NCI-H1092 (cell line): ENCODE data around the gene TBC1D10A.

ENCODE experiments used
- DNase-seq: peaks from one replicate; lab custom pipeline; 2025; lab: John Stamatoyannopoulos, UW

The TBC1D10A gene

DNA sequence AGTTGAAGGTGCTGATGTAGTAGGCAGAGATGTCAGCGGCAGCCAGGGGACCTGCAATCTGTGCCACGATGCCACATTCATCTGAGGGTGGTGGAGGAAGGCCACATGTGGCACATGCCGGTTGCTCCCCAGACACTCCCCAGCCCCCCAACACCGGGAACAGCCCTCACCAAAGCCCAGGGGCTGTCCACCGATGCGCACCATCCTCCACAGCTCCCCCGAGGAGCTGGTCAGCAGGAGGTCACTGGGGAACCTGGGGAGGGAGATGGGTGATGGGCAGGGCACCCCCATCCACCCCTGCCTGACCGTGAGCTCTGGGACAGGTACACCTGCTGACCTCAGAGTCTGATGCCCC is 40.9 kb downstream of the TBC1D10A start:
- DNase-seq = no peak

DNA sequence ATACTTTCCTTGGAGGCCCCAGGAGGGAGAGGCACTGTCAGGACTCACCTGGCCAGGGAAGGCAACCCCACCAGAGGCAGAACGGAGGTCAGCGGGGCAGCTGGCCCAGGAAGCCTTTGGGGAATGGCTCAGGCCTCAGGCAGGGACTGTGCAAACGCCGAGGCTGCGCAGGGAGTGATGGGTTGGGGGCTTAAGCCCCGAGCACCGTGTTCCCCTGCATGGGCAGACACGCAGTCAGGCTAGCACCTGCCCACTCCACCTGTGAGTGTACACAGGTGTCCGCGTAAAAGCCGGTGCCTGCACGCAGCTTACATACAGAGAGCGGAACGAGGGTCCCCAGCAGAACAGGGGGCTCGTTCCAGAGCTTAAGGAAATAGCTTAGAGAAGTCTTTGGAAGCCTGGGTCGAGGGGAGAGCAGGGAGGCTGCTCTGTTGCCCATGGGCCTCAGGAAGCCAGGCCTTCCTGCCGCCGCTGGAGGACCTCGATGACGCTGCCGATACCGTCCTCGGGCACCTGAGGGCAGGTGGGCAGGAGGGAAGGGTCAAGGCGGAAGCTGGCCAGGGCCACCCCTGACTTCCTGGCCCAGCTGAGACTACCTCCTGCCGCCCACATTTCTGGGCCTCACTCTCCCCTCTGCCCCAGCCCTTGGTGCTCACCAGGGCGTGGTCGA is 41.4 kb downstream of the TBC1D10A start:
- DNase-seq = no peak

DNA sequence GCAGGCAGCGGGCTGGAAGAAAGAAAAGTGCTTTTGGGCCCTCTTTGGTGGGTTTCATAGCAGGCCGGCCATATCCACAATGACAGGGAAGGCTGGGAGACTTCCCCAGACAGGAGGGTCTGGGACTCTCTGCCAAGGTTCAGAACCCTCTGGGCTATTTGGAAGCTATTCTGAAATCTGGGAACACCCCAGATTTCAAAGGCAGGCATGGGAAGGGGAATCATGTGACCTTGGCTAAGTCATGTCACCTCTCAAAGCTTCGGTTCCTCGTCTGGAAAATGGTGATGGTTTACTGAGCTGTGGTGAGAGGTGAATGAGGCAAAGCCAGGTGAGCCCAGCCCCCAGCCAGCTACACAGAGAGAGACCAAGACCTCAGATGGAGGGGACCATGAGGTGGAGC is 42.1 kb downstream of the TBC1D10A start:
- DNase-seq = no peak

- DNase-seq = no peak
These were observed 42.6 kb downstream of the TBC1D10A start for GRCh38 chr22:30284172-30284571.

GRCh38 chr22:30283342-30283741 is 43.4 kb downstream of the TBC1D10A start:
- DNase-seq = no peak

DNA sequence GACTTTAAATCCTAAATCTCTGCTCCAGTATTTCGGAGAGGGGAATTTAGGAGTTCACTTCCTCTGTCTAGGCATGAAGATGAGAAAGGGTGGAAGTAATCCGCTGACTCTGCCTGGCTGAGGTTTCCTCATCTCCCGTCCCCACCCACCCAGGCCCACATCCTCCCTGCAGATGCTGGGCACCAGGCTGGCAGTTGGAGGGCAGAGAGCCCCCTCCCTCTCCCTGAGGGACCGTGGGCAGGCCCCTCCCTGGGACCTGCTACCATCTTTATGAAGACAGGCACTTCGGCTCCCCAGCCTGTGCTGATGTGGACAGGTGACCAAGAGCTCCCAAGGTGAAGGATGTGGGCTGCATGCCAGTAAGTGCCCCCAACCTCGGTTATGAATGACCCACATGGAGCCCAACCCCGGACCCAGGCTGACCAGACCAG is 44.1 kb downstream of the TBC1D10A start:
- no peak for DNase-seq

DNA sequence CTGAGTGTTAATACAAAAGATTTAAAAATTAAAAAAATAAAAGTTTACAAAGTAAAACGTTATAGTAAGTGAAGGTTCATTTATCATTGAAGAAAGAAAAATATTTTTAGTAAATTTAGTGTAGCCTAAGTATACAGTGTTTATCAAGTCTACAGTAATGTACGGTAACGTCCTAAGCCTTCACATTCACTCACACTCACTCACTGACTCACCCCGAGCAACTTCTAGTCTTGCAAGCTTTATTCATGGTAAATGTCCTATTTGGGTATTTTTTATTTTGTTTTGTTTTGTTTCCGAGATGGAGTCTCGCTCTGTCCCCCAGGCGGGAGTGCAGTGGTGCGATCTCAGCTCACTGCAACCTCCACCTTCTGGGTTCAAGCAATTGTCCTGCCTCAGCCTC is 46.2 kb downstream of the TBC1D10A start:
- no peak for DNase-seq

DNA sequence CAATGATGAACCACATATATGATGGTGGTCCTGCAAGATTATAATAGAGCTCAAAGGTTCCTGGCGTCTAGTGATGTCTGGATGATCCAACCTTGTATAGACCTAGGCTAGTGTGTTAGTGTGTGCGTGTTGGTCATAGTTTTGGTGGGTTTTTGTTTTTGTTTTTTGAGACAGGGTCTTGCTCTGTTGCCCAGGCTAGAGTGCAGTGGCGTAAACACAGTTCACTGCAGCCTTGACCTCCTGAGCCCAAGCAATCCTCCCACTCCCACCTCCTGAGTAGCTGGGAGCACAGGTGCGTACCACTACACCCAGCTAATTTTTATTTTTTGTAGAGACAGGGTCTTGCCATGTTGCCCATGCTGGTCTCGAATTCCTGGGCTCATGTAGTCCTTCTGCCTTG is 46.8 kb downstream of the TBC1D10A start:
- no peak for DNase-seq

DNA sequence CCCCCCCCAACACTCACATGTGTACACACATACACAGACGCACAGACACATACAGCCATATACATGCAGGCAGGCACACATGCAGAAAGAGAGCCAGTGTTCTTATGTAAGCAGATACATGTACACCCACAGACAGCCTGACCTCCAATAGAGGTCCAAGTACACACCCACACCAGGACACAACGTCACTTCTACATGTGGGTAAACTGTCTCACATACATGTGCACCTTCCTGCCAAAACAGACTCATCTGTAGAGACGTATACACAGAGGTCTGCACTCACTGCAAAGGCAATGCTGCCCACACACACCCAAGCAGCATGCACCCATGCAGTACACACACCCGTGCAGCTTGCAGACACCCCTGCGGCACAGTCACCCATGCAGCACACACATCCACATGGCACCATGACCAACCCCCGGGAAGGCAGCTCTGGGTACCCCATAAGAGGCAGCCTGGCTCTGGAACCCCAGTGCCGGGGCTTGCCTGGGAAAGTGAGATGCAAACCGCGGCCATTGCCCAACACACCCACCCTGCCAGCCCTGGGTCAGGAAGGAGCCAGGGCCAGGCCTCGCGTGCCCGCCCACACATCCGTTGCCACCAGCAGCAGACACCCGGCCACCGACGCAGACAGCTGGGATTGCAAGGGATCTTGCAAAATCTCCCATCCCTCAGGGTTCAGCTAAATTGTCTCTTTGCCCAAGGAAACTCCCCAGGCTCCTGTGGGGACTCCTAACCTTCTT is 47.5 kb downstream of the TBC1D10A start:
- DNase-seq = no peak

- DNase-seq = no peak
These were observed 49.0 kb downstream of the TBC1D10A start for GRCh38 chr22:30277547-30278344.

GRCh38 chr22:30276039-30276438 is 50.7 kb downstream of the TBC1D10A start:
- DNase-seq = no peak

- no peak for DNase-seq
These were observed 51.1 kb downstream of the TBC1D10A start for GRCh38 chr22:30275625-30276024.

GRCh38 chr22:30274437-30274812 is 52.3 kb downstream of the TBC1D10A start:
- no peak for DNase-seq

DNA sequence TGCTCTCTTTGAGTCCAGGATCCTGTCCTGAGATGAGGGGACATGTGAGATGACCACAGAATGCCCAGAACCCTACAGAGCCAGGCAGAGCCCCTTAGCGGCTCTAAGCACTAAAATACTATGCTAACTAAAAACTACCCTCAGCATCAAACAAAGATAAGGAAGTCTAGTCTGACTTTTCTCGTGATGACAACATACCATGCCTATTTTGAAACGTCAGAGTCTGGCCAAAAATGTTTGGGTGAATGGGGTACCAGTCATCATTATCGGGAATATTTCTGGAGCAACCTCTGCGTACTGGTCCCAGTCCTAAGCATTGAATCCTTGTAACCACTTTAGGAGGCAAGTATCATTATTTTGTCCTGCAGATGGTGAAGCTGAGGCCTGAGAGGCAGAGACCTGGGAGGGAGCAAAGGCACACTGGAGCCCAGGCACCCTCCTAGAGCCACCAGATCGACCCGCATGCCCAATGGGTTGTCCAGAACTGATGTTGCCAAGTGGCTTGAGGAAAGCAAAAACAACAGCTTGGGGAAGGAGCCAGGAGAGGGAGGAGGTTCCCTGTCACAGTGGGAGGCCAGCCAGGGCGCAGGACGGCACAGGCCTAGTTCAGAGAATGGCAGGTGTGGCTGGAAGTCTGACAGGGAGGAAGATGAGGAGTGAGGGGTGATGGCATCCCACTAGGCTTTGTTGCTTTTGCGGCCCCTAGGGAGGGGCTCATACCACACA is 52.9 kb downstream of the TBC1D10A start:
- DNase-seq = no peak

GRCh38 chr22:30272781-30273601 is 53.8 kb downstream of the TBC1D10A start:
- no peak for DNase-seq

GRCh38 chr22:30270832-30271231 is 55.9 kb downstream of the TBC1D10A start:
- no peak for DNase-seq

DNA sequence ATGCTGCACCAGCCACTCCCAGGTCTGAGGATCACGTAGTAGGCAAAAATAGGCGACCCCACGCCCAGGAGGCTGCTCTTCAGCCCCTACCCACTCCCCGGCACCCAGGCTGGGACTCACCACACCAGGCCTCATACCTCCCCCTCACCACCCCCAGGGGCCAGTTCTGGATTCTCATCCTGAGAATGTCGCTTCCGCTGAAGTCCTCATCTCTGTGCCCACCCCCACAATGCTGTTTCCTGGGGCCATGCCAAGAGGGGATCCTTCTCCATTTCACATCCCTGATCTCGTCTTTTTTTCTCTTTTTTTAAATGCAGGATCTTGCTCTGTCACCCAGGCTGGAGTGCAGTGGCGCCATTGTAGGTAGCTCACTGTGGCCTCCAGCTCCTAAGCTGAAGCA is 58.4 kb downstream of the TBC1D10A start:
- no peak for DNase-seq

DNA sequence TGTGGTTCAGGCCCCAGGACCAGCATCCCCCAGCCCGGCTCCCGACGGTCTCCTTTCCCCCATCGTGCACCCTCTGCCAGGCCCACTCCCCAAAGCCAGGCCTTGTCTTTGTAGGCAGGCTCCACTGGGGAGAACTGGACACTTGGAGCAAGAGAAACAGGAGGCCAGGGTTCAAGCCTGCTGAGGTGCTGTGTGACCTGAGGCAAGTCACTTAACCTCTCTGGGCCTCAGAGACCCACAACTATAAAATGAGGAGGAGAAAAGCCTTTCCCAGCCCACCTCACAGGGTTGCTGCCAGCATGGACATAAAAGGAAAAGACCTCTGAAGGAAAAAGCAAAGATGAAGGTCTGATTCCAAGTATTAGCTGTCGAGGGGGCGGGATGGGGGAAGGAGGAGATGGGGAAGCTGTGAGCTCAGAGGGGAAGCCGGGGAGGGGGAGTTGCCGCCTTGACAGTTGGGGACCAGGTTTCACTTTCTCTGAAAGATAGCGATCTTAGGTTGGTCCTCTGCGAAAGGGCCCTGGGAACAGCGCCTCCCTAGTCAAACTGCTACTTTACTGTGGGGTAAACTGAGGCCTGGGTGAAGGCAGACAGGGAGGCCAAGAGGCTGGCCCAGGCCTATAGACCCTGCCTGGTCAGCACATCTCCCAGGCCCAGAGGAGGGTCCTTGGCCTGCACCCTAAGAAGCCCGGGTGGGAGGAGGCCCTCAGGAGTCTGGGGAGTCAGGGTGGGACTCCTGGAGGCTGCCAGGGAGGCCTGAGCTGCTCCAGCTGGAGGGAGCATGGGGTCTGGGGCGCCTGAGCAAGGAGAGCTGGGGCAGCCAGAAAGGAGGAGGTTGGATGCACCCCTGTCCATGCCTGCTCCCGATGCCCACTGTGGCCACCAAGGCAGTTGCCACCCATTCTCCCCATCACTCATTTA is 59.1 kb downstream of the TBC1D10A start:
- DNase-seq = no peak

GRCh38 chr22:30266445-30267381 is 60.0 kb downstream of the TBC1D10A start, which contains the start of gene OSM:
TSS of gene OSM (minus strand) at chr22:30266851. CDS start at chr22:30266799, 52 bp downstream.
- DNase-seq = no peak
